Smooth muscle cell (in vitro differentiated cells): ENCODE measurements around the gene THADA. TPM values are rescaled to one million over a fixed set of nuclear protein-coding genes. Genes with fewer than 3 reads are reported as not detected.

ENCODE experiments used
- DNase-seq: peaks from one replicate; lab custom pipeline; 2025; ENCODE audit not compliant: unreplicated experiment; lab: John Stamatoyannopoulos, UW
- H2AFZ ChIP-seq: fragments of 200-600 bp; sonication (generic); 2 replicates; pipeline ENCODE4 v1.6.0; 2016; ENCODE audit warnings: antibody characterized with exemption, low read depth, mild to moderate bottlenecking
- H3F3A ChIP-seq: fragments of 200-600 bp; sonication (generic); 2 replicates; pipeline ENCODE4 v1.6.0; 2017; ENCODE audit warnings: antibody characterized with exemption, low read depth
- H3K27ac ChIP-seq: fragments of 200-600 bp; sonication (generic); 2 replicates; pipeline ENCODE4 v1.5.1; 2016; ENCODE audit warnings: low read depth, mild to moderate bottlenecking
- H3K27me3 ChIP-seq: fragments of 200-600 bp; sonication (generic); 2 replicates; pipeline ENCODE4 v1.6.1; 2016; ENCODE audit warnings: low read depth, mild to moderate bottlenecking
- H3K36me3 ChIP-seq: fragments of 200-600 bp; sonication (generic); 2 replicates; pipeline ENCODE4 v1.5.1; 2016; ENCODE audit warnings: low read depth
- H3K4me1 ChIP-seq: fragments of 200-600 bp; sonication (generic); 2 replicates; pipeline ENCODE4 v1.5.1; 2016; ENCODE audit warnings: low read depth
- H3K4me2 ChIP-seq: fragments of 200-600 bp; sonication (generic); 2 replicates; pipeline ENCODE4 v1.6.0; 2016; ENCODE audit warnings: mild to moderate bottlenecking
- H3K4me3 ChIP-seq: fragments of 200-600 bp; sonication (generic); 2 replicates; pipeline ENCODE4 v1.5.1; 2016; ENCODE audit warnings: mild to moderate bottlenecking
- H3K79me2 ChIP-seq: fragments of 200-600 bp; sonication (generic); 2 replicates; pipeline ENCODE4 v1.6.0; 2016; ENCODE audit warnings: low read depth, mild to moderate bottlenecking
- H3K9ac ChIP-seq: fragments of 200-600 bp; sonication (generic); 2 replicates; pipeline ENCODE4 v1.6.0; 2016; ENCODE audit warnings: low read depth
- H3K9me3 ChIP-seq: fragments of 200-600 bp; sonication (generic); replicated peaks from 2 replicates; pipeline ENCODE4 v1.5.1; 2016; ENCODE audit warnings: low read depth
- H4K20me1 ChIP-seq: fragments of 200-600 bp; sonication (generic); 2 replicates; pipeline ENCODE4 v1.6.0; 2016; ENCODE audit warnings: low read depth
- CTCF ChIP-seq: fragments of 200-600 bp; sonication (generic); IDR thresholded peaks from 2 replicates; pipeline ENCODE4 v1.5.1; 2017; ENCODE audit warnings: borderline replicate concordance, mild to moderate bottlenecking, antibody characterized with exemption; ENCODE audit not compliant: insufficient read depth, poor library complexity, severe bottlenecking
- WGBS: methylation state at CpG from one replicate; pipeline ENCODE4 v1.1.7; 2016; ENCODE audit warnings: low lambda C conversion rate; 5-methylcytosine and 5-hydroxymethylcytosine counted together
- polyA plus RNA-seq: library from polyadenylated mRNA; unstranded; fragments of >200 nt; fragmentation: Nextera tagmentation; extraction: Ambion mirVana; gene quantifications from 2 replicates; pipeline ENCODE4 v1.2.1, GENCODE V29; 2016
- total RNA-seq: library from RNA; depleted of rRNA; stranded (reverse); fragments of >200 nt; gene quantifications from 2 replicates; pipeline ENCODE4 v1.2.3, GENCODE V29; 2014

Gene THADA
- total and polyA plus RNA-seq, 2 experiments from 2014 or later: 11.3 to 20.9 TPM

- H3K27ac ChIP-seq: peak overlapping the region; percentile 75
- H3K4me3 ChIP-seq: no peak overlapping the region
- peaks cover 34% of the 10 kb centered on the region for H3K4me1 ChIP-seq
- H3K27me3 ChIP-seq: no peaks in the 10 kb centered on the region
- TF ChIP-seq CTCF: no peak
- no peak overlapping the region for H3K9ac ChIP-seq
- peak overlapping the region; percentile 66 for H3K4me2 ChIP-seq
- no peak for DNase-seq
- no peak overlapping the region for H2AFZ ChIP-seq
- H3K9me3 ChIP-seq: no peaks in the 10 kb centered on the region
- H3F3A ChIP-seq: peaks cover 34% of the 10 kb centered on the region
- H3K79me2 ChIP-seq: no peaks in the 10 kb centered on the region
- no peaks in the 10 kb centered on the region for H3K36me3 ChIP-seq
- WGBS: 35% methylated on average over 2 of the region's 2 CpGs
- no peaks in the 10 kb centered on the region for H4K20me1 ChIP-seq
Observed at GRCh38 chr2:43340066-43340465, 255.8 kb downstream of the THADA start.

- no peaks in the 10 kb centered on the region for H4K20me1 ChIP-seq
- no peak for TF ChIP-seq CTCF
- H3K4me3 ChIP-seq: peak overlapping the region; percentile 19
- DNase-seq: no peak
- WGBS: 9% methylated on average over 2 of the region's 2 CpGs
- H3K9me3 ChIP-seq: no peaks in the 10 kb centered on the region
- H3K79me2 ChIP-seq: no peaks in the 10 kb centered on the region
- peaks cover 10% of the 10 kb centered on the region for H3F3A ChIP-seq
- peak overlapping the region; percentile 80 for H3K4me2 ChIP-seq
- no peaks in the 10 kb centered on the region for H3K36me3 ChIP-seq
- peak overlapping the region; percentile 54 for H2AFZ ChIP-seq
- peaks cover 18% of the 10 kb centered on the region for H3K4me1 ChIP-seq
- peak overlapping the region; percentile 72 for H3K27ac ChIP-seq
- H3K27me3 ChIP-seq: no peaks in the 10 kb centered on the region
- H3K9ac ChIP-seq: peak overlapping the region; percentile 19
Observed at GRCh38 chr2:43333656-43334144, 262.1 kb downstream of the THADA start.

- Histone ChIP-seq H3F3A (peaks cover 13% of the 10 kb centered on the region), H3K4me2 (peak overlapping the region; percentile 80), H3K4me3 (peak overlapping the region; percentile 19), H2AFZ (peak overlapping the region; percentile 54), H3K27me3 (no peaks in the 10 kb centered on the region), H3K27ac (peak overlapping the region; percentile 72), H3K4me1 (peaks cover 18% of the 10 kb centered on the region), H3K79me2 (no peaks in the 10 kb centered on the region), H3K9ac (peak overlapping the region; percentile 22), H3K9me3 (no peaks in the 10 kb centered on the region), H4K20me1 (no peaks in the 10 kb centered on the region), H3K36me3 (no peaks in the 10 kb centered on the region)
- TF ChIP-seq CTCF: no peak
- 37% methylated on average over 6 of the region's 6 CpGs for WGBS
- no peak for DNase-seq
Observed at GRCh38 chr2:43333101-43333655, 262.7 kb downstream of the THADA start.

- Histone ChIP-seq H4K20me1 (no peaks in the 10 kb centered on the region), H3K36me3 (no peaks in the 10 kb centered on the region), H3K79me2 (no peaks in the 10 kb centered on the region), H2AFZ (no peak overlapping the region), H3K4me1 (peaks cover 18% of the 10 kb centered on the region), H3K9ac (no peak overlapping the region), H3K4me2 (peak overlapping the region; percentile 80), H3K4me3 (no peak overlapping the region), H3F3A (peaks cover 13% of the 10 kb centered on the region), H3K27me3 (no peaks in the 10 kb centered on the region), H3K9me3 (no peaks in the 10 kb centered on the region), H3K27ac (peak overlapping the region; percentile 72)
- WGBS: 45% methylated on average over 5 of the region's 5 CpGs
- TF ChIP-seq CTCF: no peak
- no peak for DNase-seq
Observed at GRCh38 chr2:43332653-43333052, 263.2 kb downstream of the THADA start.
